KMS-11 (cell line): ENCODE data around the gene POLR3E.

ENCODE experiments used
- H2AFZ ChIP-seq: fragments of 200-600 bp; sonication (generic); 2 replicates; pipeline ENCODE4 v1.6.1; 2016; ENCODE audit warnings: antibody characterized with exemption, mixed run types, low read depth
- H3K27ac ChIP-seq: fragments of 200-600 bp; sonication (generic); 2 replicates; pipeline ENCODE4 v1.6.1; 2016; ENCODE audit warnings: mild to moderate bottlenecking, mixed run types
- H3K27me3 ChIP-seq: fragments of 200-600 bp; sonication (generic); 2 replicates; pipeline ENCODE4 v1.6.1; 2017; ENCODE audit warnings: mild to moderate bottlenecking, low read depth, mixed run types, moderate library complexity; ENCODE audit not compliant: insufficient read depth
- H3K36me3 ChIP-seq: fragments of 200-600 bp; sonication (generic); 2 replicates; pipeline ENCODE4 v1.6.1; 2017; ENCODE audit warnings: mild to moderate bottlenecking, mixed run types; ENCODE audit not compliant: insufficient read depth
- H3K4me1 ChIP-seq: fragments of 200-600 bp; sonication (generic); 2 replicates; pipeline ENCODE4 v1.6.1; 2016; ENCODE audit warnings: mild to moderate bottlenecking, low read depth, mixed run types; ENCODE audit not compliant: poor library complexity, severe bottlenecking
- H3K4me2 ChIP-seq: fragments of 200-600 bp; sonication (generic); 2 replicates; pipeline ENCODE4 v1.7.0; 2016; ENCODE audit warnings: mild to moderate bottlenecking, mixed run types
- H3K4me3 ChIP-seq: fragments of 200-600 bp; sonication (generic); IDR thresholded peaks from 2 replicates; pipeline ENCODE4 v1.6.1; 2017; ENCODE audit warnings: low read depth, low read length, mixed read lengths; ENCODE audit not compliant: insufficient read depth
- H3K79me2 ChIP-seq: fragments of 200-600 bp; sonication (generic); 2 replicates; pipeline ENCODE4 v1.6.1; 2016; ENCODE audit warnings: low read depth, mixed run types; ENCODE audit not compliant: insufficient read depth
- H3K9ac ChIP-seq: fragments of 200-600 bp; sonication (generic); 2 replicates; pipeline ENCODE4 v1.6.1; 2016; ENCODE audit warnings: mild to moderate bottlenecking, mixed run types
- H4K20me1 ChIP-seq: fragments of 200-600 bp; sonication (generic); 2 replicates; pipeline ENCODE4 v1.6.1; 2016; ENCODE audit warnings: mild to moderate bottlenecking, mixed run types; ENCODE audit not compliant: insufficient read depth
- CTCF ChIP-seq: fragments of 200-600 bp; sonication (generic); conservative IDR thresholded peaks from 2 replicates; pipeline ENCODE4 v1.6.1; 2017; ENCODE audit warnings: low read depth, mild to moderate bottlenecking, antibody characterized with exemption, low read length, moderate library complexity, mixed read lengths

Gene POLR3E

GRCh38 chr16:22370038-22370820, 73.0 kb downstream of the POLR3E start:
- TF ChIP-seq CTCF, result no peak
- H3K27ac ChIP-seq, result peak overlapping the region; percentile 9; the same call in 1 of the 2 replicates
- H3K4me2 ChIP-seq, result peak overlapping the region; percentile 27; the same call in 1 of the 2 replicates
- no peak overlapping the region for H2AFZ ChIP-seq
- H3K36me3 ChIP-seq, result no peaks in the 10 kb centered on the region
- no peak overlapping the region for H3K4me3 ChIP-seq
- no peaks in the 10 kb centered on the region for H3K27me3 ChIP-seq
- peaks cover 9% of the 10 kb centered on the region for H4K20me1 ChIP-seq
- peaks cover 87% of the 10 kb centered on the region for H3K79me2 ChIP-seq
- peaks cover 70% of the 10 kb centered on the region for H3K4me1 ChIP-seq
- H3K9ac ChIP-seq, result no peak overlapping the region

GRCh38 chr16:22372882-22373661, 75.9 kb downstream of the POLR3E start:
- Histone ChIP-seq H3K9ac (peak overlapping the region; percentile 73), H3K27ac (peak overlapping the region; percentile 63; the same call in 1 of the 2 replicates), H2AFZ (peak overlapping the region; percentile 74), H3K4me3 (no peak overlapping the region), H3K4me1 (peaks cover 55% of the 10 kb centered on the region), H3K79me2 (peaks cover 59% of the 10 kb centered on the region), H3K36me3 (no peaks in the 10 kb centered on the region), H3K27me3 (no peaks in the 10 kb centered on the region), H3K4me2 (peak overlapping the region; percentile 81), H4K20me1 (peaks cover 4% of the 10 kb centered on the region)
- no peak for TF ChIP-seq CTCF

GRCh38 chr16:22373662-22374310, 76.6 kb downstream of the POLR3E start:
- peak overlapping the region; percentile 74 for H2AFZ ChIP-seq
- peak overlapping the region; percentile 73 for H3K9ac ChIP-seq
- peaks cover 52% of the 10 kb centered on the region for H3K79me2 ChIP-seq
- no peak for TF ChIP-seq CTCF
- H3K36me3 ChIP-seq, result no peaks in the 10 kb centered on the region
- no peaks in the 10 kb centered on the region for H3K27me3 ChIP-seq
- peaks cover 3% of the 10 kb centered on the region for H4K20me1 ChIP-seq
- peak overlapping the region; percentile 63 for H3K27ac ChIP-seq
- H3K4me1 ChIP-seq, result peaks cover 48% of the 10 kb centered on the region
- H3K4me2 ChIP-seq, result peak overlapping the region; percentile 81
- H3K4me3 ChIP-seq, result no peak overlapping the region

- no peaks in the 10 kb centered on the region for H3K36me3 ChIP-seq
- H3K4me1 ChIP-seq, result peaks cover 40% of the 10 kb centered on the region
- peak within 1 kb of the TSS; percentile 35 for H3K4me3 ChIP-seq
- H3K79me2 ChIP-seq, result peaks cover 45% of the 10 kb centered on the region
- no peaks in the 10 kb centered on the region for H3K27me3 ChIP-seq
- no peak for TF ChIP-seq CTCF
- peak within 1 kb of the TSS; percentile 74 for H2AFZ ChIP-seq
- H3K9ac ChIP-seq, result peak within 1 kb of the TSS; percentile 73
- peak within 1 kb of the TSS; percentile 63 for H3K27ac ChIP-seq
- H3K4me2 ChIP-seq, result peak within 1 kb of the TSS; percentile 81
- peaks cover 3% of the 10 kb centered on the region for H4K20me1 ChIP-seq
Measured at GRCh38 chr16:22374311-22375116, 77.3 kb downstream of the POLR3E start, which contains the start of gene CDR2. Gene CDR2 (minus strand): TSS chr16:22374619. CDS start chr16:22374309, 310 bp downstream.
